HepG2 (cell line): Measurements from ENCODE around the gene TCAP. TPM values are rescaled to one million over a fixed set of nuclear protein-coding genes. Genes with fewer than 3 reads are reported as not detected.
A peak's percentile ranks its signal among the peaks of the same experiment; 100 is the strongest.

Experiments
- ATAC-seq: fragments of 200-7000 bp; cut with Tn5 transposase; 3 replicates; pipeline ENCODE4 v1.9.1; 2020; ENCODE audit warnings: mild to moderate bottlenecking, moderate library complexity
- BruUV-seq: library from RNA; stranded (reverse); fragments of 400-500 nt; replicated peaks from 2 replicates; lab custom pipeline; 2021; lab: Mats Ljungman, UMichigan
- CTCF ChIA-PET: fragments of 300-600 bp; formaldehyde crosslinking; extraction: SDS; loops from one replicate; lab custom pipeline; 2021; ENCODE audit warnings: low total read pairs, inconsistent platforms, low intra/inter-chr PET ratio; lab: Yijun Ruan, JAX
- POLR2A ChIA-PET: fragments of 350-600 bp; sonication (Branson Sonifier 250); formaldehyde crosslinking; loops from one replicate; lab custom pipeline; 2020; ENCODE audit warnings: antibody characterized with exemption, inconsistent platforms; lab: Yijun Ruan, JAX
- DNase-seq: peaks from one replicate; pipeline ENCODE4 v3.0.0-alpha.2; 2015; ENCODE audit warnings: low spot score
- FAIRE-seq: peaks from 3 replicates; lab custom pipeline; 2011; peaks lifted over from hg19 to GRCh38; lab: Jason Lieb, UNC
- H2AFZ ChIP-seq: one replicate; pipeline ENCODE4 v1.6.1; 2011; ENCODE audit warnings: low read length, inconsistent platforms
- H3K27ac ChIP-seq: fragments of 300-600 bp; 3 replicates; pipeline ENCODE4 v1.8.0; 2011; ENCODE audit warnings: mixed run types, mild to moderate bottlenecking, mixed read lengths, low read length, inconsistent platforms; ENCODE audit not compliant: insufficient read depth; ENCODE audit errors: extremely low read length
- H3K27me3 ChIP-seq, 2 experiments: fragments of 200-600 bp in 1 of 2; 2 replicates in 1 of 2; 3 replicates in 1 of 2; pipeline versions ENCODE4 v1.6.0 to v1.8.0; 2011; ENCODE audit warnings: low read length in 2 of 2, mild to moderate bottlenecking in 2 of 2, moderate library complexity in 2 of 2, inconsistent platforms in 1 of 2; ENCODE audit not compliant: insufficient read depth in 2 of 2, control insufficient read depth in 1 of 2
- H3K36me3 ChIP-seq, 2 experiments: fragments of 200-600 bp in 1 of 2; replicated peaks in 1 of 2; 2 replicates in 1 of 2; 3 replicates in 1 of 2; pipeline versions ENCODE4 v1.5.1 to v1.8.0; 2011; ENCODE audit warnings: low read length in 2 of 2, inconsistent platforms in 1 of 2; ENCODE audit not compliant: insufficient read depth in 2 of 2, control insufficient read depth in 1 of 2
- H3K4me1 ChIP-seq: 2 replicates; pipeline ENCODE4 v1.5.1; 2012; ENCODE audit warnings: low read length, inconsistent platforms; ENCODE audit not compliant: insufficient read depth
- H3K4me2 ChIP-seq: 2 replicates; pipeline ENCODE4 v1.6.0; 2011; ENCODE audit warnings: low read depth, low read length, inconsistent platforms
- H3K4me3 ChIP-seq, 3 experiments: fragments of 200-600 bp in 1 of 3; sonication (generic), shearing (Covaris generic) in 1 of 3; replicated peaks in 1 of 3; 2 replicates each; pipeline ENCODE4 v1.5.1; 2011 to 2016; ENCODE audit warnings: low read length in 3 of 3, inconsistent platforms in 2 of 3, low read depth in 2 of 3, mild to moderate bottlenecking in 2 of 3, control low read depth in 1 of 3, mixed read lengths in 1 of 3; ENCODE audit not compliant: insufficient read depth in 1 of 3
- H3K79me2 ChIP-seq: one replicate; pipeline ENCODE4 v1.6.1; 2011; ENCODE audit warnings: low read length, inconsistent platforms; ENCODE audit not compliant: insufficient read depth
- H3K9ac ChIP-seq: 2 replicates; pipeline ENCODE4 v1.6.0; 2011; ENCODE audit warnings: mild to moderate bottlenecking, low read depth, low read length, inconsistent platforms; ENCODE audit not compliant: insufficient read depth
- H3K9me3 ChIP-seq: 2 replicates; pipeline ENCODE4 v1.5.1; 2012; ENCODE audit warnings: mild to moderate bottlenecking, low read length
- H4K20me1 ChIP-seq: 2 replicates; pipeline ENCODE4 v1.6.0; 2011; ENCODE audit warnings: inconsistent platforms, mild to moderate bottlenecking, low read length, moderate library complexity; ENCODE audit not compliant: insufficient read depth
- ARNTL ChIP-seq: sonication (generic); formaldehyde crosslinking; IDR thresholded peaks from 2 replicates; pipeline ENCODE4 v1.4.0; 2020; ENCODE audit warnings: mild to moderate bottlenecking, missing genetic modification reagents
- ATF7 ChIP-seq, 2 experiments: fragments of 450-650 bp in 1 of 2; sonication (generic) in 1 of 2; formaldehyde crosslinking in 1 of 2; IDR thresholded peaks; 2 replicates each; pipeline versions ENCODE4 v1.4.0 to v1.6.1; 2016 to 2020; ENCODE audit warnings: antibody characterized with exemption in 1 of 2, mild to moderate bottlenecking in 1 of 2, missing genetic modification reagents in 1 of 2
- HNF4A ChIP-seq: sonication (generic); formaldehyde crosslinking; IDR thresholded peaks from 2 replicates; pipeline ENCODE4 v1.4.0; 2020; ENCODE audit warnings: missing genetic modification reagents
- ZNF513 ChIP-seq: sonication (generic); formaldehyde crosslinking; conservative IDR thresholded peaks from 2 replicates; pipeline ENCODE4 v1.5.0; 2020; ENCODE audit warnings: missing genetic modification reagents
- WGBS: methylation state at CpG from one replicate; pipeline ENCODE4 v1.1.6; 2017; ENCODE audit warnings: low lambda C conversion rate; 5-methylcytosine and 5-hydroxymethylcytosine counted together
- in situ Hi-C: cut with HindIII; loops from 2 replicates; pipeline ENCODE4 v1.10.0; 2017; ENCODE audit warnings: low pct_unique_long_range_greater_than_20kb; ENCODE audit not compliant: extremely low pct_ligation_motif_present
- intact Hi-C: fragments of 100-400 bp; cut with micrococcal nuclease; formaldehyde crosslinking; loops from one replicate; pipeline ENCODE4 v1.10.0; 2022; ENCODE audit not compliant: unreplicated experiment
- polyA plus RNA-seq, 8 experiments: library from polyadenylated mRNA; depleted of rRNA in 3 of 8; stranded (reverse) in 7 of 8; unstranded in 1 of 8; fragments of >200 nt; fragmentation: Illumina TruSeq in 4 of 8; extraction: Trizol in 4 of 8; gene quantifications; 2 replicates each; pipeline versions ENCODE4 v1.2.1 to v1.2.3, GENCODE V29; 2011 to 2016; ENCODE audit warnings: low read depth in 4 of 8, missing spikeins in 1 of 8, mixed read lengths in 1 of 8; ENCODE audit not compliant: insufficient read depth in 1 of 8
- total RNA-seq, 5 experiments: library from RNA; depleted of rRNA; stranded (reverse); fragments of >200 nt; fragmentation: Illumina TruSeq; extraction: Trizol; gene quantifications; 2 replicates each; pipeline ENCODE4 v1.2.3, GENCODE V29; 2016; ENCODE audit warnings: low read depth in 1 of 5

The TCAP gene
- total and polyA plus RNA-seq, 2 of the 13 experiments (the other 11 are each of a cell fraction or from before 2014, with no cell fraction given), result 0.24 to 0.65 TPM

GRCh38 chr17:39647256-39647655 lies 17.9 kb upstream of the TCAP start:
- no peak for ATAC-seq
- in situ Hi-C loops (no loop called here), intact Hi-C loops (no loop called here)
- peaks cover 30% of the 10 kb centered on the region for H3K4me1 ChIP-seq
- CTCF ChIA-PET, result no interaction called here
- H3K4me3 ChIP-seq, result no peak overlapping the region
- POLR2A ChIA-PET, result interaction anchor here (0.8 kb wide), 1 partner anchor 10 kb away, joined by 3 read pairs; no protein-coding TSS in a partner anchor
- no peak overlapping the region for H3K9ac ChIP-seq
- no peak for FAIRE-seq
- no TSS peak for BruUV-seq
- peaks cover 23% of the 10 kb centered on the region for H3K79me2 ChIP-seq
- DNase-seq, result no peak
- TF ChIP-seq HNF4A (CRISPR knock-in tag), result no peak
- TF ChIP-seq, all 625 proteins: peak for 0
- no peak overlapping the region for H2AFZ ChIP-seq
- peaks cover 0 to 2% of the 10 kb centered on the region in 2 experiments; a peak in 1 of 5 replicates for H3K36me3 ChIP-seq
- no peaks in the 10 kb centered on the region; the same call in none of the 2 replicates for H4K20me1 ChIP-seq
- no peaks in the 10 kb centered on the region for H3K9me3 ChIP-seq
- H3K27ac ChIP-seq, result no peak overlapping the region
- no peak overlapping the region for H3K4me2 ChIP-seq
- no peaks in the 10 kb centered on the region for H3K27me3 ChIP-seq
- 97% methylated on average over 5 of the region's 5 CpGs for WGBS

- WGBS, result 94% methylated on average over 15 of the region's 15 CpGs
- no peaks in the 10 kb centered on the region for H3K27me3 ChIP-seq
- H3K79me2 ChIP-seq, result peaks cover 11% of the 10 kb centered on the region
- no peak overlapping the region for H3K4me2 ChIP-seq
- no peak overlapping the region for H3K9ac ChIP-seq
- no peak overlapping the region for H3K27ac ChIP-seq
- FAIRE-seq (no peak), DNase-seq (no peak), ATAC-seq (no peak)
- ChIA-PET CTCF (no interaction called here), POLR2A (interaction anchor here (1.0 to 1.3 kb wide), 2 partner anchors 11 to 90 kb away, joined by 3 read pairs; no protein-coding TSS in a partner anchor)
- H3K4me3 ChIP-seq, result no peak overlapping the region
- in situ Hi-C loops, result no loop called here
- no peak for TF ChIP-seq ZNF513 (CRISPR knock-in tag)
- TF ChIP-seq ARNTL (CRISPR knock-in tag), result no peak
- no peak for TF ChIP-seq ATF7 (IDR thresholded peaks at IDR 0.05)
- 0 out of 2 replicates have a peak, but pooled peaks have one; percentile 23 for TF ChIP-seq ATF7 (CRISPR knock-in tag; IDR thresholded peaks at IDR 0.05)
- peaks cover 4% of the 10 kb centered on the region for H4K20me1 ChIP-seq
- no TSS peak for BruUV-seq
- H2AFZ ChIP-seq, result no peak overlapping the region
- H3K36me3 ChIP-seq, result no peaks in the 10 kb centered on the region
- intact Hi-C loops, result no loop called here
- peaks cover 35% of the 10 kb centered on the region for H3K4me1 ChIP-seq
- no peaks in the 10 kb centered on the region for H3K9me3 ChIP-seq
Observed at GRCh38 chr17:39648616-39649366, 16.4 kb upstream of the TCAP start.
